Lower leg skin (tissue), 3 donors: Measurements from ENCODE around the gene GRIN2B.

ENCODE experiments used
- POLR2A ChIP-seq, 2 donors: fragments of 450-650 bp; IDR thresholded peaks; one replicate each; pipeline ENCODE4 v1.6.1; 2016 to 2017; ENCODE audit warnings: antibody characterized with exemption in 2 of 2, mild to moderate bottlenecking in 1 of 2, moderate library complexity in 1 of 2
- TF ChIP-seq, protein P1 (sequence below), 3 donors: fragments of 450-650 bp; IDR thresholded peaks; one replicate each; pipeline ENCODE4 v1.5.1; 2016; ENCODE audit warnings: antibody characterized with exemption in 3 of 3, mild to moderate bottlenecking in 3 of 3, moderate library complexity in 2 of 3

DNA sequence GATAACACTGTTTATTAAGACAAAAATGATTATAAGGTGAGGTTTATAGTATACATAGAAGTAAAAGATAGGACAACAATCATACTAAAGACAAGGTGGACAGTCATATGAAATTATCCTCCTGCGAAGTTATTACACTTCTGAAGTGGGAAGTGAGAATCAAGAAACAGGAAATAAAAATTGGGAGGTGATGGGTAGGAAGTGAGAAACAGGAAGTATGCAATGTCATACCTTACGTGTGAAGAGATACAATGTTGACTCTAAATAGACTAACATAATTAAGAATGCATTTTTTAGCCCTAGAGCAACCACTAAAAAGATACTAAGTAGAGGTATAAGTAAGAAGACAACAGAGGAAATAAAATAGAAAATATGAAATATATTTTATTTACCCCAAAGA is 43.7 kb downstream of the GRIN2B start:
- TF ChIP-seq, protein P1, sequence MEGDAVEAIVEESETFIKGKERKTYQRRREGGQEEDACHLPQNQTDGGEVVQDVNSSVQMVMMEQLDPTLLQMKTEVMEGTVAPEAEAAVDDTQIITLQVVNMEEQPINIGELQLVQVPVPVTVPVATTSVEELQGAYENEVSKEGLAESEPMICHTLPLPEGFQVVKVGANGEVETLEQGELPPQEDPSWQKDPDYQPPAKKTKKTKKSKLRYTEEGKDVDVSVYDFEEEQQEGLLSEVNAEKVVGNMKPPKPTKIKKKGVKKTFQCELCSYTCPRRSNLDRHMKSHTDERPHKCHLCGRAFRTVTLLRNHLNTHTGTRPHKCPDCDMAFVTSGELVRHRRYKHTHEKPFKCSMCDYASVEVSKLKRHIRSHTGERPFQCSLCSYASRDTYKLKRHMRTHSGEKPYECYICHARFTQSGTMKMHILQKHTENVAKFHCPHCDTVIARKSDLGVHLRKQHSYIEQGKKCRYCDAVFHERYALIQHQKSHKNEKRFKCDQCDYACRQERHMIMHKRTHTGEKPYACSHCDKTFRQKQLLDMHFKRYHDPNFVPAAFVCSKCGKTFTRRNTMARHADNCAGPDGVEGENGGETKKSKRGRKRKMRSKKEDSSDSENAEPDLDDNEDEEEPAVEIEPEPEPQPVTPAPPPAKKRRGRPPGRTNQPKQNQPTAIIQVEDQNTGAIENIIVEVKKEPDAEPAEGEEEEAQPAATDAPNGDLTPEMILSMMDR (IDR thresholded peaks at IDR 0.05): no peak
- TF ChIP-seq POLR2A (IDR thresholded peaks at IDR 0.05): no peak
